ELR (cell line): ENCODE data around the gene TPCN2.
A peak's percentile ranks its signal among the peaks of the same experiment; 100 is the strongest.
"Not testable (repeated sequence)": the region's sequence is repeated elsewhere in the genome, so short reads cannot be mapped to it uniquely, and the experiment has no call there.

ENCODE experiments used
- DNase-seq: peaks from one replicate; pipeline ENCODE4 v3.0.0-alpha.2; 2015; ENCODE audit warnings: low read depth

TPCN2 gene

GRCh38 chr11:69076129-69076791 is 27.5 kb downstream of the TPCN2 start:
- DNase-seq = peak; percentile 66

DNA sequence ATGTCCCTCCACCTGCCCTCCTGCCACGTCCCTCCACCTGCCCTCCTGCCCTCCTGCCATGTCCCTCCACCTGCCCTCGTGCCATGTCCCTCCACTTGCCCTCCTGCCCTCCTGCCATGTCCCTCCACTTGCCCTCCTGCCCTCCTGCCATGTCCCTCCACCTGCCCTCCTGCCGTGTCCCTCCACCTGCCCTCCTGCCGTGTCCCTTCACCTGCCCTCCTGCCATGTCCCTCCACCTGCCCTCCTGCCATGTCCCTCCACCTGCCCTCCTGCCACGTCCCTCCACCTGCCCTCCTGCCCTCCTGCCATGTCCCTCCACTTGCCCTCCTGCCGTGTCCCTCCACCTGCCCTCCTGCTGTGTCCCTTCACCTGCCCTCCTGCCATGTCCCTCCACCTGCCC is 28.2 kb downstream of the TPCN2 start:
- DNase-seq = not testable (repeated sequence)

GRCh38 chr11:69078508-69078907 is 29.8 kb downstream of the TPCN2 start:
- DNase-seq = no peak

DNA sequence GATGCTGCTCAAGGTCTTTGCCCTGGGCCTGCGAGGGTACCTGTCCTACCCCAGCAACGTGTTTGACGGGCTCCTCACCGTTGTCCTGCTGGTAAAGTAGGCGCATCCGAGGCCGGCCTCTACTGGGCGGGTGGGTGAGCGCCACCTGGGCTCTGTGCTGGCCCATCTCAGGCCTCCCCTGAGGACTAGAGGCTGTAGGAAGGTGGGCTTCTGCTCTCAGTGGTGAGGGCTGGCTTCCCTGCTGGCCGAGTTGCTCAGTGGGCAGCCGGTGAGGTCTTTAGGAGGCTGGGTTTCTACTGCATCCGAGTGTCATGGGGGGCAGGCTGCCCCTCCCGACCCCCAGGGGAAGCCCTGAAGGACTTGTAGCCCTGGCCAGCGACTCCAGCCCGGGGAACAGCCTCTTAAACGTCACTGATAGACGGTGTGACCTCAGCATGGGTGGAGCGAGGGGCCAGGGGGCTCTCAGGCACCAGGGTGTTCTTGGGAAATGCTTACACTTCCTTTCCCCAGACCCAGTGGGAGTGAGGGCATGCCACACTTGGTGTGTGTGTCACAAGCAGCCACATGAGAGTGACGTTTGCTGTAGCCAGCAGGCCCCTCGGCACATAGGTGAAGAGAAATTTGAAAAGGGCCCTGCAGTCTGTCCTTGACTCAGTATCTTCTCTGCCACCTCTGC is 30.3 kb downstream of the TPCN2 start:
- no peak for DNase-seq

GRCh38 chr11:69079661-69080256 is 31.0 kb downstream of the TPCN2 start:
- DNase-seq = no peak

GRCh38 chr11:69080257-69080995 is 31.7 kb downstream of the TPCN2 start:
- peak; percentile 76 for DNase-seq

- DNase-seq = no peak
Observed at GRCh38 chr11:69081180-69081579, 32.4 kb downstream of the TPCN2 start.

DNA sequence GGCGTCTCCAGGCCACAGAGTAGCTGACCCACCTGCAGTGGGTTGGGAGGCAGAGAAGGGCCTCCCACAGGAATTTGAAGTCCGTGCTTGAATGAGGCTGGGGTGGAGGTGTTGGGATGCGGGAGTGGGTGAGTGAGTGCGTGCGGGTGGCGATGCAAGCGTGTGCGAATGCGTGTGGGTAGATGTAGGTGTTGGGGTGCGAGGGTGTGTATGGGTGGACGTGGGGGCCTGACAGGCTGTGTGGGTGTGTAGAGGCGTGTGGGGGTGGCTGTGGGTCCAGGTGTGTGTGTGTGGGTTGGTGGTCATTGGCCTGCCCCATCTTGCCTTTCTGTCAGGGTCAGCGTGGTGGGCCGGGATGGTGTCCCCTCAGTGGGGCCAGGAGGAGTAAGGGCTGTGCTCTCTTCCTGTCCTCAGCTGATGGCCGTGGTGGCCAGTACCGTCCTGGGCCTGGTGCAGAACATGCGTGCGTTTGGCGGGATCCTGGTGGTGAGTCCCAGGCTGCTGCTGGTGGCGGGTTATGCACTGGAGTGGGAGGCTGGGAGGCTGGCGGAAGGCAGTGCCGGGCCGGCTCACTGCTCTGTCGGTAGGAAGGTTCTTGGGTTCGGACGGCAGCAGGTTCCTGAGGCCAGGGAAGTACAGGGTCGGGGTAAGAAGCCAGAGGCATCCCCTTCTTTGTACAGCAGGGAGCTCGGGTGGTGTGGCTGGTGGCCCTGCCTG is 35.0 kb downstream of the TPCN2 start:
- no peak for DNase-seq

- DNase-seq = no peak
Observed at GRCh38 chr11:69084371-69084770, 35.6 kb downstream of the TPCN2 start.

GRCh38 chr11:69085490-69086095 is 36.9 kb downstream of the TPCN2 start:
- DNase-seq = no peak

DNA sequence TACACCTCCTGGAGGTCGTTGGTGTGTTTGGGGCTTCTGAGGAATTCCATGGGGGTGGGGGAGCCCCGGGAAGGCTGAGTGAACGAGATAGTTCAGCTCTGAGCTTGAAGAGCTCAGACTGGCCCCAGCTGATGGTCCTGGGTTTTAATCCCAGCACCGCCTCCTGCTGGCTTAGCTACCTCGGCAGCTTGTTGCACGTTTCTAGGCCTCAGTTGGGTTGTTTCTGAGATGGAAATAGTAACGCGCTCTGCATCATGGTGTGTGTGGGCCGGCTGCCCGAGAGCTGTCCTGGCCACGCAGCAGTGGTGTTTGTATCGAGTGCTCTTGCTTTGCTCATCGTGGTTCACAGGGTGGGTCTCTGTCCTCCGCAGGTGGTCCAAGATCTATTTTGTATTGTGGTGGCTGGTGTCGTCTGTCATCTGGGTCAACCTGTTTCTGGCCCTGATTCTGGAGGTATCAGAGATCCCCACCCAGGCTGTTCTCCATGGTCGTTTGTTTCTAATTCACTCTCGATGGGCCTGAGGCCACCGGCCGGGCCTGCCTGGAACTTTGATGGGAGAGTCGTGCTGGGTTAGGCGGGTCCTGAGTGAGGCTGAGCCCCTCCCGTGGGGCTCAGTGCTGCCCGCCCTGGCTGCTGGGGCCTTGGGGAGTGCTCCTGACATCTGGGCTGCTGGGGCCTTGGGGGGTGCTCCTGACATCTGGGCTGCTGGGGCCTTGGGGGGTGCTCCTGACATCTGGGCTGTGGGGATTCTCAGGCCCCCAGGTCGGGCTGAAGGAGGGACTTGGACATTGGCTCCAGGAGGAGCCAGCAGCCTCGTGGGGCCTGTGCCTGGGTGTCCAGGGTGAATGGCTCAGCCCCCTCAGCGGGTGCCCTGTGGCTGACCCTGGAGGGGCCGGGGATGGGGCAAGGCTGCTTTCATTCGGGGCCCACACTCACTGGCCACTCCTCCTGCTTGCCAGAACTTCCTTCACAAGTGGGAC is 37.7 kb downstream of the TPCN2 start:
- no peak for DNase-seq

GRCh38 chr11:69087133-69087524 is 38.4 kb downstream of the TPCN2 start:
- DNase-seq = no peak

- DNase-seq = no peak
Observed at GRCh38 chr11:69087811-69088210, 39.1 kb downstream of the TPCN2 start.

DNA sequence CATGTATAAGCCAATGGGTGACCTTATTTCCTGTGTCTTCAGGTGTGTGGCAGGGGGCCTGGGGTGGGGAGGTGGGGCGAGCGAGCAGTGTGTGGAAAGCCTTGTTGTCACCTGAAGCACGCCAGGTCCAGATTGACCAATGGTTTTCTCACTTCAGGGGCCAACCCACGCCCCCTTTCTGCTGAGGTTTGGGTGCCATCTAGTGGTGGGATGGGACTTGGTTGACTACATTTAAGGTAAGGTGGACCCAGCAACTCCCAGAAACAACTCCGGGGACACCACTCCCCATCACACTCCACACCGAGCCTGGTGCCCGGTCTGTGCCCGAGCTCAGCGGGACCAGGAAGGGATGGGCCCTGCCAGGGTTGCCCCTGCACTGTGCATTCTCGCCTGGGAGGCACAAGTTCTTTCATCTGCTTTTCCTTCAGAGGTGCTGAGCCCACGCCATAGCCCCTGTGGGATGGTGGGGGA is 40.0 kb downstream of the TPCN2 start:
- peak; percentile 82 for DNase-seq

- peak; percentile 81 for DNase-seq
Observed at GRCh38 chr11:69089258-69089657, 40.5 kb downstream of the TPCN2 start.

DNA sequence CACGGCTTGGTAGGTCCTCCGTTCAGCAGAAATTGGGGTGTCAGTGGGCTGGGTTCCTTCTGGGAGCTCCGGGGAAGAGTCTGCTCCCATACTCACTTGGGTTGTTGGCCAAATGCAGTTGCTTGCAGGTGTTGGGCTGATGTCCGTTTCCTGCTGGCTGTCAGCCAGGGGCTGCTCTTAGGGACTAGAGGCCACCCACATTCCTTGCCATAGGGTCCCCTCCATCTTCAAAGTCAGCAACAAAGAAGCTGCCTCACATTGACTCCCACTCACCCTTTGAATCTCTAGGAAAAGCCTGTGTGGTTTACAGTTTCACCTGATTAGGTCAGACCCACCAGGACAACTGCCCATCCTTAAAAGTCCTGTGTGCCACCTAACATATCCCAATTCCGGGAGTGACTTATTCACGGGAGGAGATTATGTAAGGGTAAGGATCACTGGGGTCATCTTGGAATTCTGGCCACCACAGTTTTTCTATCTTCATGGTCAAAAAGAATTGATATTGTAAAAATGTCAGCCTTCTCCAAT is 43.0 kb downstream of the TPCN2 start:
- no peak for DNase-seq

GRCh38 chr11:69092263-69092662 is 43.5 kb downstream of the TPCN2 start:
- no peak for DNase-seq

DNA sequence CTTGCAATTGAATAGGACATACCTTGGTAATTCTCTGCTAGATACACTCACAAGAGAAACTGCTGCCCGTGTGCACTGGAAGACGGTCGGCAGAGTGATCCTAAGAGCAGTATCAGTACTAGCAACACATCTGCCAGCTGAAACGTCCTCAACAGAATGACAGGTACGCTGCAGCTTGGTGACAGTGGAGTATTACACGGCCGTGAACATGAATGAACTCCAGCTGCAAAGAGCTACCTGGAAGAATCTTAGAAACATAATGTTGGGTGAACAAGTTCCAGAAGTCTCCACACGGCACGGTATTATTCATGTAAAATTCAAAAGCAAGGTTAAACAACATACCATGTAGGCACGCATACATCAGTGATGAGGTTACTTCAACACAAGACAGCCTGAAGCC is 44.4 kb downstream of the TPCN2 start:
- no peak for DNase-seq

DNA sequence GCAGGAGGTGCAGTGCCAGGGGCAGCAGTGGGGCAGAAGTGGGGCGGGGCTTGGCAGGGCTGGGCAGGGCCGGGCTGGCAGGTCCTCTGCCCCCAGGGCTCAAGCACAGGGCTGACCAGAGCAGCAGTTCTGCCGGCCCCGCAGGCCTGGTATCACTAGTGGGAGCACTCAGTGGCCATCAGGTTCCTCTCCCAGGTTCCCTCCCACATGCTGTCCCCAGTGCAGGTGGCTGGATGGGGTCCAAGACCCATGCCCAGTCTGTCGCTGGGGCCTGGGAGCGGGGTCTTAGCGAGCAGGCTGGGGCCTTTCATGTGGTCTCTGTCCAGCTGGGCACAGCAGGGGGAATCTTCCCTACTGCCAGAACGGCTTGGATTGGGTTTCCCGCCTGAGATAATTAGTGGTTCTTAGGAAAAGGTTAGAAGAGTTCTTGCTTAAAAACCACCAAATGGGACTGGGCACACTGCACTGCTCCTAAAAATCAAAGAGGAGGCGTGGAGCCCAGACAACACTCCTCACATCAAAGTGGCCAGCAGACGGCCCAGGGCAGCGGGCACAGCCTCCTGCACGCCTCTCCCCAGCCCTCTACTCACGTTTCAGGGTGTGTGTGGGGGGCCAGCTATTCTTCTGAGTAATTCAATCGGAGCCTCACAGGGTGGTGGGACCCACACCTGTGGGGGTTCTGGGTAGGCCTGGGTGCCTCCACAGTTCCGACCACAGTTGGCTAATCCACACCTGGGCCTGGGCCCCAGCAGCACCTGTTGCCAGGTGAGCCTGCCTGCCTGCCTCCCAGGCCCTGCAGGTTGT is 45.6 kb downstream of the TPCN2 start:
- no peak for DNase-seq
